Epithelial cell of esophagus (primary cell): ENCODE results near the gene SMIM38.

Experiments
- DNase-seq: peaks from one replicate; pipeline ENCODE4 v3.0.0; 2010; ENCODE audit warnings: low read depth
- H3K4me3 ChIP-seq: 2 replicates; pipeline ENCODE4 v1.5.1; 2011; ENCODE audit warnings: mild to moderate bottlenecking, low read length, control low read depth
- TF ChIP-seq, protein P1 (sequence below): IDR thresholded peaks from 2 replicates; pipeline ENCODE4 v1.5.1; 2011; ENCODE audit warnings: low read depth, mild to moderate bottlenecking, low read length, control low read depth, inconsistent platforms; ENCODE audit not compliant: insufficient read depth; ENCODE audit errors: missing control alignments

SMIM38 gene

DNA sequence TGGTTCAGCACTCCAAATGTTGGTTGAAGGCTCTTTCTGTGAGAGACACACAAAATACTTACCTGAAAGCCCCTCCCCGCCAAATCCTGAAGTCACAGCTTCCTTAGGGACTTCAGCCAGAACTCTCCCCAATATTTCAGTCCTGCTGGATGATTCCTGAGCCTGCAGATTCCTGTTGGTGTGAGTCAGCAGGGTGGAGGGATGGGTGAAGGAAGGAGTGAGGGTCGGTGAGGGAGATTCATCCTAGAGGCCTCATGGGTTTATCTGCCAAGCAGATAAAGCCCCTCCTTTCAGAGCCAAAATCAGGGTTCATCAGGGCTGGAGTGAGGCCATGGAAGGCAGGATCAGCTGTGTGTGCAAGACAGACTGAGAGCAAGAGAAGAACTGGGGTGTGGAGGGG, 37.9 kb downstream of the SMIM38 start:
- DNase-seq: no peak
- no peak overlapping the region for H3K4me3 ChIP-seq
- TF ChIP-seq, protein P1, sequence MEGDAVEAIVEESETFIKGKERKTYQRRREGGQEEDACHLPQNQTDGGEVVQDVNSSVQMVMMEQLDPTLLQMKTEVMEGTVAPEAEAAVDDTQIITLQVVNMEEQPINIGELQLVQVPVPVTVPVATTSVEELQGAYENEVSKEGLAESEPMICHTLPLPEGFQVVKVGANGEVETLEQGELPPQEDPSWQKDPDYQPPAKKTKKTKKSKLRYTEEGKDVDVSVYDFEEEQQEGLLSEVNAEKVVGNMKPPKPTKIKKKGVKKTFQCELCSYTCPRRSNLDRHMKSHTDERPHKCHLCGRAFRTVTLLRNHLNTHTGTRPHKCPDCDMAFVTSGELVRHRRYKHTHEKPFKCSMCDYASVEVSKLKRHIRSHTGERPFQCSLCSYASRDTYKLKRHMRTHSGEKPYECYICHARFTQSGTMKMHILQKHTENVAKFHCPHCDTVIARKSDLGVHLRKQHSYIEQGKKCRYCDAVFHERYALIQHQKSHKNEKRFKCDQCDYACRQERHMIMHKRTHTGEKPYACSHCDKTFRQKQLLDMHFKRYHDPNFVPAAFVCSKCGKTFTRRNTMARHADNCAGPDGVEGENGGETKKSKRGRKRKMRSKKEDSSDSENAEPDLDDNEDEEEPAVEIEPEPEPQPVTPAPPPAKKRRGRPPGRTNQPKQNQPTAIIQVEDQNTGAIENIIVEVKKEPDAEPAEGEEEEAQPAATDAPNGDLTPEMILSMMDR: no peak

DNA sequence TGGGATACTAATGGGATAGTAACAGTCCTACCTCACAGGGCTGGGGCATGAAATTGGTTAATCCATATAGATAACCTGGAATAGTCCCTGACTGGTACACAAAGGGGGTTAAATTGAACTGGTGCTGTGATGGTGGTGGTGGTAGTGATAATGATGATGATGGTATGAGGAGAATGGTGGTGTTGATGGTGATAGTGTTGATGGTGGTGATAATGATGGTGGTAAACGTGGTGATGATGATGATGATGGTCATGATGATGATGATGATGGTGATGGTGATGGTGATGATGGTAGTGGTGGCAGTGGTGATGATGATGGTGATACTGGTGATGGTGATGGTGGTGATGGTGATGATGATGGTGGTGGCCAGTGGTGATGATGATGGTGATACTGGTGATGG, 38.7 kb downstream of the SMIM38 start:
- DNase-seq: no peak
- TF ChIP-seq, protein P1: no peak
- no peak overlapping the region for H3K4me3 ChIP-seq

DNA sequence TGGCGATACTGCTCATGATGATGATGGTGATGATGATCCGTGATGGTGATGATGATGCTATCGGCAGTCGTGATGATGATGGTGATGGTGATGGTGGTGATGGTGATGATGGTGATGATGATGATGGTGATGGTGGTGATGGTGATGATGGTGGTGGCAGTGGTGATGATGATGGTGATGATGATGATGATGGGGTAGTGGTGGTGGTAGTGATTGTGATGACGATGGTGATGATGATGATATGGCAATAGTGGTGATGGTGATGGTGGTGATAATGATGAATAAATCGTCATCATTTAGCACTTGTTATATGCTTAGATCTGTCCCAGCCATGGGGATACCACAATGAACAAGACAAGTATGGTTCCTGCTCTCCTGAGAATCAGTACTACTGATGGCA, 39.2 kb downstream of the SMIM38 start:
- TF ChIP-seq, protein P1: no peak
- no peak overlapping the region for H3K4me3 ChIP-seq
- DNase-seq: no peak

DNA sequence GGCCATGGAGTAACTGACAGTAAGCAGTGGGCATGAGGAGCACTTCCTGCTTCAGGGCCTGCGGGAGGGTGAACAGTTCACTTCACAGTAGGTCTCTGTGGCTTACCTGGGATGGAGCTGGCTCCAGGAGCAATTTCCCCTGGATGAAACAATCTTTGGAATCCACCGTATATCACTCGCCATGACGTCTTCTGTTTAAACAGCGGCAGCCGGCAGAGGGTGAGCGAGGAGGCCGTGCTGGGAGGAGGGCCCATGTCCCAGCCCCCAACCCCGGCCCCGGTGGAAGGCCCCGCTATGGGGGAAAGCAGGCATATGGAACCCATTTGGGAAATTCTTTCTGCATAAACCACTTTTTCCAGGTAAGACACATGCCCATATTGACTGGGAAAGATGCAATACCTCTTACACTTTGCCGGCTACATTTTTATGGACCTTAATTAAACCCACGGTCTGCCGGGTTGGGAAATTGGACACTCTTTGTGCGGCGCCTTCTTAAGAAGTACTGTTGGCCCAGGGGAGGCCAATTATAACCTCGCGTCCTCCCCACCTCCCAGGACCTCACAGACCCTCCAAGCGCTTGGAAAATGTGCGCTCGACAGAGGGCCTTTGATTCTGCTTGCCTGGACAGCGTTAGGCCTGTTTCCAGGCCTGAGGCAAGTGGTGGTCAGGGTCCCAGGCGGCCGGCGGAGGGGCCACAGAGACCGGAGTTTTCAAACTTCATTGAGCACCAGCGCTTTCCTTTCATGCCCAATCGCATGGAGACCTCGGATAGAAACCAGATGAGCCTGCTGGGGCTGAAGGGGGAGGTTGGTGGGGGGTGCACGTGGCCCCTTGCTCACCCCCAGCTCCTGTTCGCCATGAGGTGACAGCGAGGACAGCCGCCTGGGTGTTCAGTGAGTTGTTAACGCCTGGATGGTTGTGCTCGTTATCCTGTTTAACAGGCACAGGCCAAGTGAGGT, 40.4 kb downstream of the SMIM38 start:
- no peak overlapping the region for H3K4me3 ChIP-seq
- TF ChIP-seq, protein P1: no peak
- no peak for DNase-seq

DNA sequence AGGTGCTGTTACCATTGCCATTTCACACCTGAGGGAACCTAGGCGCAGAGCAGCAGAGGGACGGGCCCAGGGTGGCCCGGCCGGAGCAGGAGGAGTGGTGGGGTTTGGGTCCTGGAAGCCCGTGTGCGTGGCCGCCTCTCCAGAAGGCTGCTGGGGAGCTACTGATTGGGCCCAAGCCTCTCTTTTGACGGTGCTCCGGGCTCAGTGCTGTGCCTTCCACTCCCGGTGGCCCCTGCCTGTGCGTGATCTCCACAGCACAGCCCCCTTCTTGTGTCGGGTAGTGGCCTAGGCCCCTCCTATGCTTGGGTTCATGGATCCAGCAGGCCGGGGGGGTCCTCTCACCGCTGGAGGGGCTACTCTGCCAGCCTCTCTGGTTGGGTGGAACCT, 41.0 kb downstream of the SMIM38 start:
- DNase-seq: no peak
- no peak overlapping the region for H3K4me3 ChIP-seq
- TF ChIP-seq, protein P1: no peak

DNA sequence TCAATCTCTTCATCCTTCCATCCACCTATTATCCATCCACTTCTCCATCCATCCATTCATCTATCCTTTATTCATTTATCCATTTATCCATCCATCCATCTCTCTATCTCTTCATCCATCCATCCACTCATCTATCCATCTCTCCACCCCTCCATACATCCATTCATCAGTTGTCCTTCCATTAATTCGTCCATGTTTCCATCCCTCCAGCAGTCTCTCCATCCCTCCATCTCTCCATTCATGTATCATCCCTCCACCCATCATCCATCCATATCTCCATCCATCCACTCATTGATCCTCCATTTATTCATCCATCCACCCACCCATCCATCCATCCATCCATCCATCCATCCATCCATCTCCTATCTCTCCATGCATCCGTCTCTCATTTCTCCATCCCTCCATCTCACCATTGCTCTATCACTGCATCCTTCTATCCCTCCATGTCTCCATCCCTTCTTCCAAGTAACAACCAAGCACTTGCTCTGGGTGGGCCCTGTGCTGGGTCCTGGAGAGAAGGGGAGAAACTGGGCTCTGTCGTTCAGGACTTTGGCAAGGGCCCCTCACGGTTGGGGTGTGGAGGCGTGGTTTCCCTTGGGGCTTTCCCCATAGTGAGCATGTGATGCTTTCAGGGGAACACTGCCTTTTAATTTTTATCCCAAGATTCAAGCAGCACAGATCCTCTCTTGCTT, 43.3 kb downstream of the SMIM38 start:
- TF ChIP-seq, protein P1: no peak
- DNase-seq: no peak

More for the DNA sequence above, 43.3 kb downstream of the SMIM38 start:
- H3K4me3 ChIP-seq: no peak overlapping the region
